Tongue (tissue), 2 donors: Measurements from ENCODE around the gene MKNK2. TPM values are rescaled to one million over a fixed set of nuclear protein-coding genes. Genes with fewer than 3 reads are reported as not detected.
"Not testable (repeated sequence)": the region's sequence is repeated elsewhere in the genome, so short reads cannot be mapped to it uniquely, and the experiment has no call there.

ENCODE experiments used
- DNase-seq: peaks from one replicate; pipeline ENCODE4 v3.0.0-alpha.2; 2015
- total RNA-seq: library from RNA; depleted of rRNA; stranded (reverse); fragments of >200 nt; gene quantifications from one replicate; pipeline ENCODE4 v1.2.3, GENCODE V29; 2014

MKNK2 gene
- 115 TPM for total RNA-seq

GRCh38 chr19:2050991-2051772 is at the start of gene MKNK2:
Gene MKNK2, minus strand, starts transcription at chr19:2051244. Its CDS starts 393 bp downstream, at chr19:2050851.
- peak; percentile 98 for DNase-seq

GRCh38 chr19:2100719-2101061 is 49.6 kb upstream of the MKNK2 start:
- DNase-seq: no peak

DNA sequence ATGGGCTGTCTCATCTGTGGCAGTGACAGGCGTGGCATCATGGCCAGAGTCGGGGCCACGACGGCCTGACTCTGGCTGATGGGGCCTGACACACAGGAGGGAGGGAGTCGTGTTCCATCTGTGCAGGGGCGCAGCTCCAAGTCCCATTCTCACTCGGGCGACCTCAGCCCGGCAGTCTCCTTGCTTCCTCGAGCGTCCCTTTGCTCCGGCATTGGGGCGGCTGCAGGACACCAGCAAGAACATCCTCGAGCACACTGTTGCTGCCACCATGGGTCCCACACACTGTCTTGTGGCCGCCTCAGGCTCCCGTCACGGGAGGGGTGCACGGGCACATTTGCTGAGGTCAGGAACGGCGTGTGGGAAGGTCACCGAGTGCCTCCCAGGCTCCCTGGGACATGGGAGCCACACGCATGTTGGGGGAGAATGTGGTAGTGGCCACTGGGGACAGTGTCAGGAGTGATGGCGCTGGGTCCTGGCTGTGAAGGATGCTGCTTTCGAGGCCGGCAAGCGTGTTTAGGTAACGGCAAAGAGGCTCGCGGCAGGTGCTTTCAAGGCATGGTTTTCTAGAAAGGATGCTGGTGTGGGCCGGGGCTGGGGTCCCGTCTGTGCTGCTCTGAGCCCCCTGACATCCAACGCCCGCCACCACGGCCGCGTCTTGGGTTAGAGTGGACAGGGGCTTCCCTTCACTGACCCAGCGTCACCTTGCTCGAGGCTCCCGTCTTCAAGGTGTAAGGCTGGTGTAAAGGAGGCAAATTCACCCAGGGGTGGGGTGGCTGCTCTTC is 49.1 kb upstream of the MKNK2 start:
- DNase-seq: no peak

- no peak for DNase-seq
Measured at GRCh38 chr19:2099054-2099501, 48.0 kb upstream of the MKNK2 start.

DNA sequence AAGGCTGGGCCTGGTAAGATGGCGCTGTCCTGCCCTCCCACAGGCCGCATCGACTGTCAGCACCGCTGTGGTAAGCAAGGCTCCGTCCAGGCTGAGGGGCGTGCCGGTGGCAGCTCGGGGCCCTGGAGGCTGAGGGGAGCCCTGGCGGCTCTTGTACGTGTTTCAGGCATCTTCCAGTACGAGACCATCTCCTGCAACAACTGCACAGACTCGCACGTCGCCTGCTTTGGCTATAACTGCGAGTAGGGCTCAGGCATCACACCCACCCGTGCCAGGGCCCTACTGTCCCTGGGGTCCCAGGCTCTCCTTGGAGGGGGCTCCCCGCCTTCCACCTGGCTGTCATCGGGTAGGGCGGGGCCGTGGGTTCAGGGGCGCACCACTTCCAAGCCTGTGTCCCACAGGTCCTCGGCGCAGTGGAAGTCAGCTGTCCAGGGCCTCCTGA is 46.9 kb upstream of the MKNK2 start:
- no peak for DNase-seq

DNA sequence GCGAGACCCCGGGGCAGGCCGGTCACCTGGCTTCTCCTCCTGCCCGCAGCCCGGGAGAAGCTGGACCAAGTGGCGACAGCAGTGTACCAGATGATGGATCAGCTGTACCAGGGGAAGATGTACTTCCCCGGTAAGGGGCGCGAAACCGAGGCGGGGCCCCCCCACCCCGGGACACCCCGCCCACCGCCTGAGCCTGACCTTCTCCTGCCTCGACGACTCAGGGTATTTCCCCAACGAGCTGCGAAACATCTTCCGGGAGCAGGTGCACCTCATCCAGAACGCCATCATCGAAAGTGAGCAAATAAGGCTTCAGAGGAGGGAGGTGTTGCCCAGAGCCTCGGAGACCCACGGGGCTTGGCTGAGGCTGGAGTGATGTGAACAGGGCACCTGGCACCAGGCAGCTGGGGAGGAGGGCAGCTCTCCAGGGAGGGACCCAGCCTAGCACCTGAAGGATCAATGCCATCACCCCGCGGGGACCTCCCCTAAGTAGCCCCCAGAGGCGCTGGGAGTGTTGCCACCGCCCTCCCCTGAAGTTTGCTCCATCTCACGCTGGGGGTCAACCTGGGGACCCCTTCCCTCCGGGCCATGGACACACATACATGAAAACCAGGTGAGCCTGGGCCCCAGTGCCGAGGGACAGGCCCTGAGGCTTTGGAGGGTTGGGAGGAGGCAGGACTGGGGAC is 46.3 kb upstream of the MKNK2 start:
- no peak for DNase-seq

DNA sequence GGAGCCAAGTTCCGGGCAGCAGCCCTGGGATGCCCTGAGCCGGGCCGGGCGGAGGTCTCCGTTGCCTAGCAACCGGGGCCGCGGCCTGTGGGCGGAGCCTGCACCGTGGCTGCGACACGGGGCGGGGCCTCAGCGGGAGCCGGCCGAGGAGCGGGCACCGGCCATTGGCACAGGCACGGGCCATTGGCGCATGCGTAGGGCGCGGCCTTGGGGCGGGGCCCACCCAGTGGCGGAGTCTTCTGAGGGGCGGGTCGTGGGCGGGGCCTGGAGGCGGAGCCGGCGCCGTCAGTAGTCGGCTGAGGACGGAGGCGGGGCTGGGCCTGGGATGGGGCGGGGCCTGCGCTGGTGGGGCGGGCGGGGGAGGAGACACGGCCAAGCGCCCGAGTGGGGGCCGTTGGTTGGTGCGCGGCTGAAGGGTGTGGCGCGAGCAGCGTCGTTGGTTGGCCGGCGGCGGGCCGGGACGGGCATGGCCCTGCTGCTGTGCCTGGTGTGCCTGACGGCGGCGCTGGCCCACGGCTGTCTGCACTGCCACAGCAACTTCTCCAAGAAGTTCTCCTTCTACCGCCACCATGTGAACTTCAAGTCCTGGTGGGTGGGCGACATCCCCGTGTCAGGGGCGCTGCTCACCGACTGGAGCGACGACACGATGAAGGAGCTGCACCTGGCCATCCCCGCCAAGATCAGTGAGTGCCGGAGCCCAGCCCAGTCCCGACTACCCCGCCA is 45.6 kb upstream of the MKNK2 start, which contains the start of gene IZUMO4:
TSS of gene IZUMO4 (plus strand) at position 436 of the 723 bp plus-strand sequence. CDS start at position 467, 31 bp downstream.
- DNase-seq: peak; percentile 99

DNA sequence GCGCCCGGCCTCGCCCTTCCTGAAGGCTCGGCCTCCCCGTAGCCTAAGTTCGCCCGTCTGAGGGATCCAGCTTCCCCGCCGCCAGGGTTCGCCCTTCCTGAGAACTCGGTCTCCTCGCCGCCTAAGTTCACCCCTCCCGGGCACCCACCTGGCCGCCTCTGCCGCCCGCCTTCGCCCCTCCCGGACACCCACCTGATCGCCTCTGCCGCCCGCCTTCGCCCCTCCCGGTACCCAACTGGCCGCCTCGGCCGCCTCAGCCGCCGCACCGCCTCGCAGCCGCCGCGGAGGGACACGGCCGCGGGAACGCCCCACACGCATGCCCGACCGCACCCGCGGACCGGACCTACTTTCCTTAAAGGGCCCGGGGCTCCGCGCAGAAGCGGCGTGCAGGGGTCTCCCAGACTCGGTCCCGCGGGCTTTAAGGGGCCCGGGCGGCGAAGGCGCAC is 45.0 kb upstream of the MKNK2 start, which contains the start of gene MOB3A:
TSS of gene MOB3A (minus strand) at position 293 of the 446 bp plus-strand sequence. CDS start 17,766 bp downstream, outside the sequence.
- DNase-seq: peak; percentile 96

DNA sequence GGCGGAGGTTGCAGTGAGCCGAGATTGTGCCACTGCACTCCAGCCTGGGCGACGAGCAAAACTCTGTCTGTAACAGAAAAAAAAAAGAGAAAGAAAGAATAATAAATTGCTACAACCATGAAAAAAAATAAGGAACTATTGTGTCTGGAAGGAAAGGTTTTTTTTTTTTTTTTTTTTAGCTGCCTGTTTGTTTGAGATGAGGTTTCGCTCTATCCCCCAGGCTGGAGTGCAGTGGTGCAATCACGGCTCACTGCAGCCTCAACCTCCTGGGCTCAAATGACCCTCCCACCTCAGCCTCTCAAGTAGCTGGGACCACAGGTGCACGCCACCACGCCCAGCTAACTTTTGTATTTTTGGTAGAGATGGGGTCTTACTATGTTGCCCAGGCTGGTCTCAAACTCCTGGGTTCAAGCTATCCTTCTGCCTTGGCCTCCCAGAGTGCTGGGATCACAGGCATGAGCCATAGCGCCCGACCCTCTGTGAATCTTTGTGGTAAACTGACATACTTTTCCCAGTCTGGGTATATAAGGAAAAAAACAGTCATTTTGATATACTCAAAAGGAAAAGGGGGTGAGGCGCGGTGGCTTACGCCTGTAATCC is 41.0 kb upstream of the MKNK2 start:
- not testable (repeated sequence) for DNase-seq

- no peak for DNase-seq
Measured at GRCh38 chr19:2089727-2090053, 38.6 kb upstream of the MKNK2 start.

GRCh38 chr19:2089001-2089711 is 38.1 kb upstream of the MKNK2 start:
- DNase-seq: no peak

DNA sequence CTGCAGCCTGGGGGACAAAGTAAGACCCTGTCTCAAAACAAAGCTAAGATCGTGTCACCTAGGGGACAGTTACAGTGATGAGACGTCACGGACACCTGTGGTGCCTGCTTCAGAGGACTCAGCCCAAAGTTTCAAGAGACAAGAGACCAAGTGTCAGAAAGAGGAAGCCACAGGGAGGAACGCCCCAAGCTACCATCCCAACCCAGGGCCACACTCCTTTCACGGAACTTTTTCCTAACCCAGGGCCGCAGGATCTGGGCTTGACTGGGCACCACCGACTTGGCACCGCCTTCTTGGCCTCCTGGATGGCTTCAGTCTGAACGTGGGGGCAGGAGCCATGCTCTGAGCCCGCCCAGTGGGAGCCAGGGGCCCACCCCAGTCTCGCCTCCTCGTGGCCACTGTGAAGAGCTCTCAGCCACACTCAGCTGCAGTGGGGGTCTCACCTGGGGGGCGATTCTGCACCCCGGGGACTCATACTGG is 36.6 kb upstream of the MKNK2 start:
- no peak for DNase-seq

GRCh38 chr19:2086695-2087620 is 35.9 kb upstream of the MKNK2 start:
- DNase-seq: not testable (repeated sequence)

- DNase-seq: no peak
Measured at GRCh38 chr19:2084993-2085720, 34.1 kb upstream of the MKNK2 start.

DNA sequence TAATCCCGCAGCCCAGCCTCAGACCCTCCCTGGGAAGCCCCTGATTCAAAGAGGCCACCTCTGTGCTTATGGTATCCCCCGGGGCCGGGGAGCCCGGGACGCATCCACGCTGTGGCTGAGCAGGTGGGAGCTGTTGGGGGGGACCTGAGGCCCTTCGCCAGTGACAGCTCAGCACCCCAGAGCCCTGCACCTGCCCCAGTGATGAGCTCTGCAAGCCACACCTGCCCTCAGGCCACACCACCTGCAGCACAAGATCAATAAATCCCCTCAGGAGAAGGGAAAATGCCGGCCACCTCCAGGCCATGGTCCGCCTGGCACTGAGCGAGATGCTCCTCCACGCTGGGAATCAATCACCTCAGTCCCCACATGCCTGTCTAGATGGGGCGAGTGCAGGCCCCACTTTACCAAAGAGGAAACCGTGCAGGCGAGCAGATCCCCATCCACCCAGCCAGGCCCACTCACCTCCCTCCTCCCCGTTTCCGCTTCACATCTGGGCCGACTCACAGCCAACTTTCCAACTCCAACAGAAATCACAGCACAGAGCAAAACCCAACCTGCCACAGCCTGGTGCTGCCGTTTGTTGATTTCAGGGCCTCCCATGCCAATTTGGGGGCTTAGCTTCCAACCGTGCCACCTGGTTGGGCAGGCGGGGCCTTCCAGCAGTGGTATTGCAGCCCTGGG is 32.3 kb upstream of the MKNK2 start:
- DNase-seq: peak; percentile 60

DNA sequence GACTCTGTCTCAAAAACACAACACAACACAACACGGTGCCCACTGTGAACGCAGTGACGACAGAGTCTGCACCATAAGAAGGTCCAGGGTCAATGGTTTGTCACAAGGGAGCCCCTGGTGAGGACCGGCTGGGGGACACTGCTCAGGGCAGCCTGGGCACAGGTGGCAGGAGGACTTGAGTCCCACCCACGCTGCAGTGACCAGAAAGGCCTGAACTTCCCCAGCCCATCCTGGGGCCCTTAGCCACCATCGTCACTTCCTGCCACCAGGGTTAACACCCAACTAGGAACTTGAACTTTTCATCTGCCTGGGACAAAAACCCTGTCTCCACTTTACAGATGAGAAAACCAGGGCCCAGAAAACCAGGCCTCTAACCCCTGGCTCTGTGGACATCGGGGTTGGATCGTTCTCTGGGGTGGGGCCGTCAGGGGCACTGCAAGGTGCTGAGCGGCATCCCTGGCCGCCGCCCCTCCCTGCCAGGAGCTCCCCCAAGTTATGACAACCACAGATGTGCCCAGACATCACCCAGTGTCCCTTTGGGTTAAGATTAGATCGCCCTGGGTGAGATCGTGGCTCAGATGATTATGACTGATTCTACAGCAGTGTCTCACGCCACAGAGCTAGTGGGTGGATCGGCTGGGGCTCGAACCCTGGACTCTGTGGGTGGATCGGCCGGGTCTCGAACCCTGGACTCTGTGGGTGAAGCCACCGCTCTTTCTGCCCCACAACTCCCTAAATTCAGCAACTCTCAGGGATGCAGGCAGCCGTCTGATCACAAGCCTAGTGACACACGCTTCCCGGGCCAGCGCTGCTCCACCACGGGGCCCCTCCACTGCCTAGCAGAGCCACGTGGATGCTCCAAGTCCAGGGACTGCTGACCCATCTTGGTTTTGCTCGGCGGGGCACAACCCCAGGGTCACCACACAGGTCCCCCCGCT is 31.1 kb upstream of the MKNK2 start:
- no peak for DNase-seq
